Measurements from ENCODE around the gene ANKRD60. TPM values are rescaled to one million over a fixed set of nuclear protein-coding genes. Genes with fewer than 3 reads are reported as not detected.
A peak's percentile ranks its signal among the peaks of the same experiment; 100 is the strongest.

Gene ANKRD60
- total RNA-seq, 1 donor from 2014 or later, result not detected

GRCh38 chr20:58261660-58262059, 33.2 kb upstream of the ANKRD60 start:
- H3K4me3 ChIP-seq, result no peak overlapping the region
- no peaks in the 10 kb centered on the region for H3K4me1 ChIP-seq
- no peak overlapping the region for H3K27ac ChIP-seq
- H3K9me3 ChIP-seq, result no peaks in the 10 kb centered on the region
- ATAC-seq, result no peak
- H3K36me3 ChIP-seq, result peaks cover 44% of the 10 kb centered on the region
- no peak for TF ChIP-seq CTCF (IDR thresholded peaks at IDR 0.05)
- H3K27me3 ChIP-seq (ENCODE audit: low read depth), result no peaks in the 10 kb centered on the region
- intact Hi-C loops (cut with DNase I), result no loop called here
- DNase-seq, result no peak

GRCh38 chr20:58260006-58260405, 31.6 kb upstream of the ANKRD60 start:
- peaks cover 27% of the 10 kb centered on the region for H3K36me3 ChIP-seq
- no peaks in the 10 kb centered on the region for H3K27me3 ChIP-seq (ENCODE audit: low read depth)
- no peak for ATAC-seq
- DNase-seq, result no peak
- H3K9me3 ChIP-seq, result no peaks in the 10 kb centered on the region
- no peak overlapping the region for H3K27ac ChIP-seq
- no peaks in the 10 kb centered on the region for H3K4me1 ChIP-seq
- intact Hi-C loops (cut with DNase I), result no loop called here
- TF ChIP-seq CTCF (IDR thresholded peaks at IDR 0.05), result no peak
- no peak overlapping the region for H3K4me3 ChIP-seq

- no peaks in the 10 kb centered on the region for H3K9me3 ChIP-seq
- no peak overlapping the region for H3K27ac ChIP-seq
- ATAC-seq, result peak in 1 of 2 donors; percentile 26
- H3K27me3 ChIP-seq (ENCODE audit: low read depth), result no peaks in the 10 kb centered on the region
- intact Hi-C loops (cut with DNase I), result no loop called here
- H3K36me3 ChIP-seq, result no peaks in the 10 kb centered on the region
- no peak for DNase-seq
- no peak for TF ChIP-seq CTCF (IDR thresholded peaks at IDR 0.05)
- H3K4me3 ChIP-seq, result no peak overlapping the region
- H3K4me1 ChIP-seq, result no peaks in the 10 kb centered on the region
Measured at GRCh38 chr20:58256842-58257241, 28.4 kb upstream of the ANKRD60 start.

DNA sequence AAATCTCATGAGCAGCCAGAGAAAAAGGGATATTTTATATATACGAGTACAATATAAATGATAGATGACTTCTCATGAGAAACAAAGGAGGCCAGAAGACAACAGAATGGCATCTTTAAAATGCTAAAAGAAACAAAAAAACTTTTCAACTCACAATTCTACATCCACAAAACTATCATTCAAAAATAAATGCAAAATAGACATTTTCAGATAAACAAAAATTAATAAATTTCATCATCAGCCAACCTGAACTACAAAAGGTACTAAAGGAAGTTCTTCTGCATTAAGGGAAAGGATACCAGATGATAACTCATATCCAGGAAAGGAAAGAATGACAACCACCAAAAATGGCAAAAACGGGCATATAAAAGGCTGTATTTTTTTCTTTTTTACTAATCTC, 27.9 kb upstream of the ANKRD60 start:
- TF ChIP-seq CTCF (IDR thresholded peaks at IDR 0.05), result no peak
- H3K4me1 ChIP-seq, result no peaks in the 10 kb centered on the region
- H3K36me3 ChIP-seq, result peaks cover 2% of the 10 kb centered on the region
- ATAC-seq (no peak), DNase-seq (no peak)
- no peaks in the 10 kb centered on the region for H3K27me3 ChIP-seq (ENCODE audit: low read depth)
- no peaks in the 10 kb centered on the region for H3K9me3 ChIP-seq
- intact Hi-C loops (cut with DNase I), result no loop called here
- H3K27ac ChIP-seq, result no peak overlapping the region
- no peak overlapping the region for H3K4me3 ChIP-seq

DNA sequence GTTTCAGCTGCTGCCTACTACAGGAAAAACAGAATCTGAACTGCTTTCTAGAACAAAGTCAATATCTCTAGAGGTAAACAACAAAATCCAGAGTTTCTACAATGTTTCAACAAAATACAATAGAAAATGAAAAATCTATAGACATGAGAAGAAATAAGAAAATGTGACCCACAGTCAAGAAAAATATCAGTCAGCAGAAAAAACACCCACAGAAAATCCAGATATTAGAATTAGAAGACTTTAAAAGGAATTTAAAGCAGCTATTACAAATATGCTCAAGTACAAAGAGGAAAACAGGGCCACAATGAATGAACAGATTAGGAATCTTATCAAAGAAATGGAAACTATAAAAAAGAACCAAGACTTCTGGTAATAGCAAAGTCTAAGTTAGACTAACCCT, 26.4 kb upstream of the ANKRD60 start:
- intact Hi-C loops (cut with DNase I), result no loop called here

More for the DNA sequence above, 26.4 kb upstream of the ANKRD60 start:
- DNase-seq, result no peak
- peaks cover 16% of the 10 kb centered on the region for H3K36me3 ChIP-seq
- H3K27ac ChIP-seq, result no peak overlapping the region
- no peak overlapping the region for H3K4me3 ChIP-seq
- no peak for ATAC-seq
- no peak for TF ChIP-seq CTCF (IDR thresholded peaks at IDR 0.05)
- H3K27me3 ChIP-seq (ENCODE audit: low read depth), result no peaks in the 10 kb centered on the region
- H3K9me3 ChIP-seq, result no peaks in the 10 kb centered on the region
- H3K4me1 ChIP-seq, result no peaks in the 10 kb centered on the region
